GM21723 (cell line): ENCODE data around the gene OLIG3.

Experiments
- ATAC-seq: cut with Tn5 transposase; IDR thresholded peaks from one replicate; pipeline ENCODE4 v1.9.1; 2021; ENCODE audit warnings: mild to moderate bottlenecking, moderate library complexity; ENCODE audit not compliant: unreplicated experiment

Gene OLIG3

DNA sequence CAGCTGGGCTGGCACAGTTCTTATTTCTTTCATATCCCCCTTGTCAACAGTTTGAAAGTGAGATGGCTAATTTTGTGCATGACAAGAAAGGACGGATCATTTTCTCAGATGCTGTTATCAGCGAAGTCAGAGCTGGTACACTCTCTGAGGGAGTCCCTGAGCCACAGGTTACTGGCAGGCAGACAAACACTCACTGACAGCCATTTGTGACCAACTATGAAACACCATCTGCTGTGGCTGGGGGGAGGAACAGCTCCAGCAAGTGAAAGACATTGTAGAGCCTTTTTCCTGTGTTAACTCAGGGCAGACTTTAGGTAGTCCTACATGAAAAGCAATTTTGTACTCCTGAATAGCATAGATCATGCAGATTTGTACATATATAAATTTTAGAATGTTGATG lies 22.2 kb downstream of the OLIG3 start:
- no peak for ATAC-seq

DNA sequence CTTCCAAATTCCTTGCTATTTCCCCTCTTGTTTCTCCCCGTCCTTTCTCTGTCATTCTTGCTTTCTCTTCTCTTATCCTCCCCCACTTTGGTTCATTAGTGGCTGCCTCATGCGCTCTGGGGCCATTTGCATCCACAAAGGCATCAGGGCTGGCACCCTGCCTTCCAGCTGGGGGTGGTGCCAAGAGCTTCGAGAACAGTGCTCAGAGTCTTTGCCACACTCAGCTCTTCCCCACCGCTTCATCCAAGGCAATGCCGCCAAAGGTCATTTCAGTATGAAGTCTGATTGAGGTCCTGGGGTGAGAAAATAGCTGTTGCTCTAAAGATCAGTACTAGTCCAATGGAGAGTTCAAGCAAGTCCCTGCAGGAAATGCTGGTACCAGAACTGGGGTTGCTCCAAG lies 22.7 kb downstream of the OLIG3 start:
- no peak for ATAC-seq

DNA sequence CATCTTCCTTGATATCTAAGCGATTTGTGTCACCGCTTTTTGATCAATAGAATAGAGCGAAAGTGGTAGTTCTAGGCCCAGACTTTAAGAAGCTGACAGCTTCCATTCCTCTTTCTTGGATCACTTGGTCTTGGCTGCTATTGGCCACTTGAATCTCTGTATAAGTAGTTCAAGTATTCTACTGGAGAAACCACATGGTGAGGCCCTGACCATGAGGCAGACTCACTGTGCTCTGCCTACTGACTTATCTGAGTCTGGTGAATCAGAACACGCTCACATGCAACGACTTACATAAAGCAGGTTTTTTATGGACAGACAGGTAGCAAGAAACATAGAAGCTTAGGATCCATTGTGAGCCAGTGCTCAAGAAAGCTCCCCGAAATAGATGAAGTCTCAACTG lies 27.0 kb downstream of the OLIG3 start:
- ATAC-seq: no peak

DNA sequence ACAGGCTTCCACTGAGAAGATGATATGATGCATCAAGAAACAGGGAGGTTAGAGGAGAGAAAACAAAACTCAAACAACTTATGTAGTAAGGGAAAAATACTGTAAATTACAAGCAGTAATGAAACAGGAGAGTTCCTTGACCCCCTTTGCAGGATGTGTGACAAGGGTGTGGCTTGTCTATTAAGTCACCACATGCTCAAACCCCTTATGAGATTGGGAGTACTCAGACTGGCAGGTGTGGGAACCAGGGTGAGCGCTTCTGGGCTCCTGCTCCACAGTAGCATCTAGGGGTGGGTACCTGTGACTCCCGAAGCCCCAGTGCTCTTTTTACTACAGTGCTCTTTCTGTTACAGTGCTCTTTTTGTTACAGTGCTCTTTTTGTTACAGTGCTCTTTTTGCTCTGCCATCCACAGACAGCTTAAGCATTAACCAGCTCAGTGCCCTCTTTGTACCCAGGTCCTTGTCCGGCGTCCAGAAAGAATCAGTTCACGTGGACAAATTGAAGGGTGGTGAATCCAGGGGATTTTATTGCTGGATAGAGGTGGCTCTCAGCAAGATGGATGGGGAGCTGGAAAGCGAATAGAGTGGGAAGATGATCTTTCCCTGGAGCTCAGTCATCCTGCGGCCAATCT lies 28.7 kb downstream of the OLIG3 start:
- ATAC-seq: no peak

DNA sequence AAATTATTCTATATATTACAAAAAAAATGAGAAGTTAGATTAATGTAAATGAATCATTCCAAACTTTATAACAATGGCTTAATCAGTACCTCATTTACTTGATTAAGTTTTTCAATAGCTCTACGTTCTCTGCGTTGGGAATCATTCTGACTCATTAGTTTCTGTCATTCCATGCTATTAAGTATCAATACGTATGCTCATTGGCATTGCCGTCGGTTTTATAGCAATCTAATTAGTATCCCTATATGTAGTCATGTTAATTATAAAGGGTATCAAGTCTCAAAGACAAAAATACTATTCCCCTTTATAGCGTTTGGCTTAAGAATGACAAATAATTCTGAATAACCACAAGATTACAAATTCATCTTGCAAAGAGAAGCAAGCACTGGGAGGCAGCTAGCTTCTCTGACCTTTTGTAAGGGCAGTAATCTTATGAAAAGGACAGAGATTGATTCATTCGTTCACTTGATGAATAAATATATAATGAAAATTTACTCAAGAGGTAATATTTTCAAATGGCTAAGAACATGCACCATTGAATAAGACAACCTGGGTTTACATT lies 41.8 kb downstream of the OLIG3 start:
- ATAC-seq: no peak

DNA sequence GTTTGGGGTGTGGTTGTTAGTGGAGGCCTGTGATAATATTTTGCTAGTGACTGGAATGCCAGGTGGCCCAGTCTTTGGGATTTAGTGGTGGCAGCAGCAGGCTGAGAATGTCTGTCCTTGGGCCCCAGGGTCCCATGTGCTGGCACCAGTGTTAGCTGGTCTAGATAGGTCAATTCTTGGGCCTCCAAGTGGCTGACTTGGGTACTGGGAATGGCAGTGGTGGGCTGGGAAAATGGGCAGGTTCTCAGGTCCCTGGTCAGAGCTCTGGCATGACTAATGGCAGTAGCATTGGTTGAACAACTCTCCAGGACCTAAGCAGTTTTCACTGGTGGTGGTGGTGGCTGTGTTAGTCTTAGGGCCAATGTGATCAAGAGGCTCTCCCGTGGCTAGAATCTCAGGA lies 50.3 kb downstream of the OLIG3 start:
- no peak for ATAC-seq
